Suprapubic skin (tissue), 4 donors: Measurements from ENCODE around the gene DLGAP4. TPM values are rescaled to one million over a fixed set of nuclear protein-coding genes. Genes with fewer than 3 reads are reported as not detected.

ENCODE experiments used
- DNase-seq, 2 donors: peaks; one replicate each; pipeline ENCODE4 v3.0.0-alpha.2; 2019; ENCODE audit warnings: low spot score in 2 of 2
- H3K27ac ChIP-seq: fragments of 200-600 bp; sonication (generic); one replicate; pipeline ENCODE4 v1.5.1; 2019
- H3K27me3 ChIP-seq: fragments of 200-600 bp; sonication (generic); one replicate; pipeline ENCODE4 v1.5.1; 2019
- H3K36me3 ChIP-seq: fragments of 200-600 bp; sonication (generic); one replicate; pipeline ENCODE4 v1.5.1; 2019
- H3K4me1 ChIP-seq: fragments of 200-600 bp; sonication (generic); one replicate; pipeline ENCODE4 v1.5.1; 2019
- H3K4me3 ChIP-seq: fragments of 200-600 bp; sonication (generic); one replicate; pipeline ENCODE4 v1.5.1; 2019; ENCODE audit warnings: mild to moderate bottlenecking
- H3K9me3 ChIP-seq: fragments of 200-600 bp; sonication (generic); one replicate; pipeline ENCODE4 v1.5.1; 2019
- EP300 ChIP-seq: sonication (generic); formaldehyde crosslinking; IDR thresholded peaks from one replicate; pipeline ENCODE4 v1.6.1; 2017; ENCODE audit warnings: antibody characterized with exemption
- POLR2A ChIP-seq, 2 donors: fragments of 450-650 bp; IDR thresholded peaks; one replicate each; pipeline ENCODE4 v1.6.1; 2017; ENCODE audit warnings: antibody characterized with exemption in 2 of 2, mild to moderate bottlenecking in 2 of 2, moderate library complexity in 2 of 2
- POLR2AphosphoS5 ChIP-seq, 3 donors: sonication (generic); formaldehyde crosslinking; IDR thresholded peaks; one replicate each; pipeline ENCODE4 v1.6.1; 2017; ENCODE audit warnings: antibody characterized with exemption in 3 of 3
- WGBS: methylation state at CpG from one replicate; pipeline ENCODE4 v1.1.5; 2018; 5-methylcytosine and 5-hydroxymethylcytosine counted together
- total RNA-seq, 4 donors: library from RNA; depleted of rRNA; stranded (reverse); fragments of >200 nt; gene quantifications; one replicate each; pipeline ENCODE4 v1.1.0, GENCODE V29; 2016
- TF ChIP-seq, protein P1 (sequence below), 2 donors: fragments of 200-600 bp in 1 of 2; fragments of 450-650 bp in 1 of 2; sonication (generic) in 1 of 2; IDR thresholded peaks; one replicate each; pipeline ENCODE4 v1.5.1; 2016 to 2019; ENCODE audit warnings: antibody characterized with exemption in 2 of 2, mild to moderate bottlenecking in 1 of 2, moderate library complexity in 1 of 2

The DLGAP4 gene
- total RNA-seq, 4 donors from 2014 or later, result 69.5 to 120 (median 96.8) TPM

DNA sequence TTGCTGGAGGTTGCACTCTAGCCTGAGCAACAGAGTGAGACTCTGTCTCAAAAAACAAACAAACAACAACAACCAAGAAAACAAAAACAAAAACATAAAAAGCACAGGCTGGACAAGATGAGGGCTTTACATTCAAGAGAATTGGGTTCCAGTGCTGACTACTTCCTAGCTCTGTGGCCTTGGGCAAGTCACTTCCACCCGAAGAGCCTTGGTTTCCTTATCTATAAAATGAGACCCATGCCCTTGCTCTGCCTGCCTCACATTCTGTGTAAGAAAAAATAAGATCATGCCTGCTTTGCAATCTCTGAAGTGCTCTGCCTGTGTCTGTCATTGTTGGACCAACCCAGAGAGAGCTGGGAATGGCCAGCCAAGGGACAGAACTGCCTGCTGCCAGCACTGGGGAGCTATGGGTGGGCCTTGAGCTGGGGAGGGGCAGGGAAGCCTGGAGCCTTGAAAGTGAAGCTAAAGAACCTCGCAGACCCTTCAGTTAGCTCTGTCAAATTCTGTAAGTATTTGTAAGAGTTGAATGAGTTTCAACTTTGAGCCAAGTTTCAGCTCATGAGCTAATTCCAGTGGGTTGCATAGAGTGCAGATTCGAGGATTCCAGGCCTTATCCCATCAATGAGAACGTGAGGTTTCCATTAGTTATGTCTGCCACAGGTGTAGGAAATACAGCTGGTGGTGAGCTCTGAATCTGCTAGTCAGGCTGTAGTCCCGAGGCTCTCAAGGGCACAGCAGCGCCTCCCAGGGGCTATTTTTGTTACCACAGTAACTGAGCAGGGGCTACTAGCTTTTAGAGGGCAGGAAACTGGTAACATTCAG, 93.2 kb downstream of the DLGAP4 start:
- no peak for TF ChIP-seq POLR2A (IDR thresholded peaks at IDR 0.05)
- TF ChIP-seq, protein P1, sequence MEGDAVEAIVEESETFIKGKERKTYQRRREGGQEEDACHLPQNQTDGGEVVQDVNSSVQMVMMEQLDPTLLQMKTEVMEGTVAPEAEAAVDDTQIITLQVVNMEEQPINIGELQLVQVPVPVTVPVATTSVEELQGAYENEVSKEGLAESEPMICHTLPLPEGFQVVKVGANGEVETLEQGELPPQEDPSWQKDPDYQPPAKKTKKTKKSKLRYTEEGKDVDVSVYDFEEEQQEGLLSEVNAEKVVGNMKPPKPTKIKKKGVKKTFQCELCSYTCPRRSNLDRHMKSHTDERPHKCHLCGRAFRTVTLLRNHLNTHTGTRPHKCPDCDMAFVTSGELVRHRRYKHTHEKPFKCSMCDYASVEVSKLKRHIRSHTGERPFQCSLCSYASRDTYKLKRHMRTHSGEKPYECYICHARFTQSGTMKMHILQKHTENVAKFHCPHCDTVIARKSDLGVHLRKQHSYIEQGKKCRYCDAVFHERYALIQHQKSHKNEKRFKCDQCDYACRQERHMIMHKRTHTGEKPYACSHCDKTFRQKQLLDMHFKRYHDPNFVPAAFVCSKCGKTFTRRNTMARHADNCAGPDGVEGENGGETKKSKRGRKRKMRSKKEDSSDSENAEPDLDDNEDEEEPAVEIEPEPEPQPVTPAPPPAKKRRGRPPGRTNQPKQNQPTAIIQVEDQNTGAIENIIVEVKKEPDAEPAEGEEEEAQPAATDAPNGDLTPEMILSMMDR (IDR thresholded peaks at IDR 0.05), result peak; percentile 9 to 36
- no peak overlapping the region for H3K27ac ChIP-seq
- peaks cover 26% of the 10 kb centered on the region for H3K27me3 ChIP-seq
- 41% methylated on average over 6 of the region's 6 CpGs for WGBS
- no peak for DNase-seq
- H3K4me1 ChIP-seq, result peaks cover 9% of the 10 kb centered on the region
- no peaks in the 10 kb centered on the region for H3K9me3 ChIP-seq
- no peaks in the 10 kb centered on the region for H3K36me3 ChIP-seq
- no peak overlapping the region for H3K4me3 ChIP-seq

DNA sequence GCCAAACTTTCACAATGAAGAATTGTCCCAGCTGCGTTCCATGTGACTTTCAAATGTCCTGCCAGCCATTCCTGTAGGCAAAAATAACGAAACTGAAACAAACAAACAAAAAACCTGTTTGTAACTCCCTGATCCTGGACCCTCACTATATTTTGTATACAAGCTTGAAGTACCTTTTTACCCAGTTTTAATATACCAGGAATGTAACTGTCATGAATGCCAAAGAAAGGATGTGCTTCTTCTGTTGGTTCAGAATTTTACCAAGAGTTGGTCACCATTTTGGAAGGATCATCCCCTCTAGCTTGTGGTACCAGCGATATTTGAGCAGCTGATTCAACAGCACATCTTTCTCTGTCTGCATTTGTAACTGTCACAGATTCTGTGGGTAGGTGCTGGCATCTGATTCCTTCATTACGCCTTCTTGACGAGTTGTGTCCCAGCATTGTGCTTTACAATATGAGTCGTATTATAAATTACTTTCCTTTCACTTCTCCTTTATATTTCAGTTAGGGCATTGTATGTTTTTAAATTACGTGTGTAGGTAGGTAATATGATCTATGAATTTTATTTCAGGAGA, 93.9 kb downstream of the DLGAP4 start:
- H3K9me3 ChIP-seq, result no peaks in the 10 kb centered on the region
- peaks cover 26% of the 10 kb centered on the region for H3K27me3 ChIP-seq
- no peak overlapping the region for H3K27ac ChIP-seq
- TF ChIP-seq POLR2A (IDR thresholded peaks at IDR 0.05), result no peak
- no peak for TF ChIP-seq EP300
- TF ChIP-seq, protein P1 (IDR thresholded peaks at IDR 0.05), result no peak
- no peak for TF ChIP-seq POLR2AphosphoS5 (IDR thresholded peaks at IDR 0.05)
- H3K4me3 ChIP-seq, result no peak overlapping the region
- no peak for DNase-seq
- WGBS, result 60% methylated on average over 7 of the region's 7 CpGs
- H3K4me1 ChIP-seq, result peaks cover 3% of the 10 kb centered on the region
- no peaks in the 10 kb centered on the region for H3K36me3 ChIP-seq

DNA sequence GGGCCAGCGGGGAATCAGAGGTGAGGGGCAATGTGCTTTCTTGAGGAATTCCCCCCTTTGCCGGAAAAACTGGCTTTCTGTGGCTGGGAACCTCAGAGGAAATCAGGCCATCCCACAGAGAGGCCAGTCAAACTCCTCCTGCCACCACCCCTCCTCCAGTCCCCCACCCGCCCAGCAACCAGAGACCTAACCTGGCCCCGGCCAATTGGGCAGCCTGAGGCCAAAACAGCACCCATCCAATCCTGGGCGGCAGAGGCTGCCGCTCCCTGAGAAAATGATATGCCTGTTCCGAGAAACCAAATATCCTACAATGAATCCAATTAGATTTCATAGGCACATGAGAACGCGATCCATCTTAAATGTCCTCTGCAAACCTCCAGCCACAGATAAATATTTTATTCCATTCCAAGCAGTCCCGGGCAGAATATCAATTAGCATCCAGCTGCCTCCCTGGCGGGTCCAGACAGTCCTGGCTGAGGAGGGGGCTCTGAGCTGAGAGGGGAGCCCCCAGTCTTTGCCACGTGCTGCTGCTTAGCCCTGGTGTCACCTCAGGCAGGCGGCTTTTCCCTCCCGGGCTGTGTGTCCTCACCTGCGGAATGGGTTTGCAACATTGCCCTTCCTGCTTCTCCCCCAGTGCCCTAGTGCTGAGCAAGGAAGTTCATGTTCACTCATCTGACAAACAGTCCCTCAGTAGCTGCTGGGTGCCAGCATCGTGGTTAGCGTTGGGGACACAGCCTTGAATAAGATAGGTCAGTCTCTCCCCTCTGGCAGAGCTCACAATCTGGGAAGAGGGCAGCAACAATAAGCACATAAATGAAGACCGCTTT, 95.0 kb downstream of the DLGAP4 start:
- TF ChIP-seq EP300 (no peak), POLR2AphosphoS5 (IDR thresholded peaks at IDR 0.05) (no peak), POLR2A (IDR thresholded peaks at IDR 0.05) (no peak)
- TF ChIP-seq, protein P1 (IDR thresholded peaks at IDR 0.05), result no peak
- WGBS, result 29% methylated on average over 18 of the region's 18 CpGs

DNA sequence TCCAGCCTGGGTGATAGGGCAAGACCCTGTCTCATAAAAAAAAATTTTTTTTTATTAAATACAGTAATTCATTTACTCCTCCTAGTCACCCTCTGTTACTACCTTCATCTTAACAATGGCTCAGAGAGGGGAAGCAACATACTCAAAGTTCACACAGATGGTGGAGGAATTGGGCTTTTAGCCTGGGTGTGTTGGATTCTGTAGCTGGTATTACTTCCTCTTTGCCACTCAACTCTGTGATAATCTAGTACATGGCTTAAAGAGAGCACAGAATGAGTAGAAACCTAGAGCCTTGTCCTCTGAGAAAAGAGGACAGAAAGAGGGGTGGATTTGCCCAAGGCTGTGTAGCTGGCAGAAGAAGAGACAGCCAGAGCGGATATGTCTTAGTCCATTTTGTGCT, 96.6 kb downstream of the DLGAP4 start:
- 100% methylated on average over 1 of the region's 1 CpG for WGBS
- no peaks in the 10 kb centered on the region for H3K36me3 ChIP-seq
- H3K4me3 ChIP-seq, result no peak overlapping the region
- DNase-seq, result no peak
- no peaks in the 10 kb centered on the region for H3K9me3 ChIP-seq
- H3K4me1 ChIP-seq, result no peaks in the 10 kb centered on the region
- no peak overlapping the region for H3K27ac ChIP-seq
- peaks cover 26% of the 10 kb centered on the region for H3K27me3 ChIP-seq
- TF ChIP-seq POLR2A (IDR thresholded peaks at IDR 0.05) (no peak), EP300 (no peak), POLR2AphosphoS5 (IDR thresholded peaks at IDR 0.05) (no peak)
- TF ChIP-seq, protein P1 (IDR thresholded peaks at IDR 0.05), result no peak

More for the DNA sequence above, 95.0 kb downstream of the DLGAP4 start:
- Histone ChIP-seq H3K4me3 (no peak overlapping the region), H3K27ac (no peak overlapping the region), H3K9me3 (no peaks in the 10 kb centered on the region), H3K4me1 (no peaks in the 10 kb centered on the region), H3K27me3 (peaks cover 26% of the 10 kb centered on the region), H3K36me3 (no peaks in the 10 kb centered on the region)
- no peak for DNase-seq
